GM21381 (cell line): Measurements from ENCODE around the gene LOXL1.

ENCODE experiments used
- ATAC-seq: cut with Tn5 transposase; IDR thresholded peaks from one replicate; pipeline ENCODE4 v1.9.1; 2021; ENCODE audit warnings: mild to moderate bottlenecking, moderate library complexity; ENCODE audit not compliant: unreplicated experiment

LOXL1 gene

DNA sequence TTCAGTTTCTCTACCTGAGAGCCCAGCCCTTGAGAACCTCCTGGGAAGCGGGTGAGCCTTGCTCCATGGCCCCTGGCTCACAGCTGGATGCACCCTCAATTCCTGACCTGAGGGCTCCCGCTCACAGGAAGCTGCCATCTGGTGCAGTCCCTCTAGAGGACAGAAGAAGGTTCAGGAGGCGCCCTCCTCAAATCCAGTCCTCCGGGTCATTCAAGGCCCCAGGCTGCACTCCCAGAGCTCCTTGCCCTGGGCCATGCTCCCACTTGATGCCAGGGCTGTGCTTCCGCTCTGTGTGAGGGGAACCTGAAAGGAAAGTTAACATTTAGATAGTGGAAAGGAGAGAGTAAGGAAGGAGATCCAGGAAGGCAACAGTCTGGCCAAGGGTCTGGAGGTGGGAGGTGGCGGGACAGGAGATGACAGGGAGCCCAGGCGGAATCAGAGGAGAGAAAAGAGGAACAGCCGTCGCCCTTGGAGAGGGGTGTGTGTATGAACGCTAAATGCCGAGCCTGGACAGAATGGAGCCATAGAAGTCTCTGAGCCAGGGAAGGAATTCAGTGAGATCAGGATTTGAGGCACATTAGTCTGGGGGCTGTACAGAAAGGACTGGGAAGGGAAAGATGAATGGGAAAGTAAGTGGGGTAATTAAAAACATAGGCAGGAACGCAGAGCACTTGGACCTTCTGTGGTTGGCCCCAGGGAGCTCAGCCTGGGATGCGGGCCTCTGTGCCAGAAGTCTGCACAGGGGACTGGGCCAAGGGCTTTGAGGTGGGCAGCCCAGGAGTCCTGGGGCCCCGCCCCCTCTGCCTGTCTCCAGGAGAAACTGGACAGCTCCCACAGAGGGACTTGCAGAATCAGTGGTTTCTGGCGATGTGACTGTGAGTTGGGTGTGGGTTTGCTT is 26.8 kb upstream of the LOXL1 start:
- no peak for ATAC-seq

DNA sequence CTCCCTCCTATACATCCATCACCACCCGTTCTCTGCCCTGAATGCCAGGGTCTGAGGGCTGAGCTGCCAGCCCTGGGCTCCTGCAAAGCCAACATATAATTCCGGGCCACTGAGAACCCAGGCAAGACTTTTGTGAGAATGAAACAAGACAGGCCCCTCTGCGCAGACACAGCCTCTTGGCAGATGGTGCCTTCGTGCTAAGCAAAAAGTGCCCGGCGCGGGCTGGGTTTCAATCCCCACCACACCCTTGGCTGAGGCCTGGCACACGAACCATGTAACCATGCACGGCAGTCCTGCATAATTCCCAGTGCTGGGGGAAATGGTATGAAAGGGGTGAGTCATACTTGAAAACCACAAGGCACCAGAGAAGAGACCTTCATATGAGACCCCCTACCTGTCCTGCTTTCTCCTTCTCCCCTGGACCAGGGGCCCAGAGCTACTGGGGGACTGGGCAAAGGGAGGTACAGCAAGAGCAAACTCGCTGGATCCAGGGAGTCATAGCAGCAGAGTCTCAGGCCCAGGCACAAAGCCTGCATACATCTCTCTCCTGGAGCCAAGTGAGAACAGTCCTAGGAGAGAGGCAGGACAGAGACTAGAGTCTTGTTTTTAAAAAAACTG is 26.1 kb upstream of the LOXL1 start:
- ATAC-seq = no peak

- no peak for ATAC-seq
These were observed 25.0 kb upstream of the LOXL1 start for GRCh38 chr15:73901126-73901810.

DNA sequence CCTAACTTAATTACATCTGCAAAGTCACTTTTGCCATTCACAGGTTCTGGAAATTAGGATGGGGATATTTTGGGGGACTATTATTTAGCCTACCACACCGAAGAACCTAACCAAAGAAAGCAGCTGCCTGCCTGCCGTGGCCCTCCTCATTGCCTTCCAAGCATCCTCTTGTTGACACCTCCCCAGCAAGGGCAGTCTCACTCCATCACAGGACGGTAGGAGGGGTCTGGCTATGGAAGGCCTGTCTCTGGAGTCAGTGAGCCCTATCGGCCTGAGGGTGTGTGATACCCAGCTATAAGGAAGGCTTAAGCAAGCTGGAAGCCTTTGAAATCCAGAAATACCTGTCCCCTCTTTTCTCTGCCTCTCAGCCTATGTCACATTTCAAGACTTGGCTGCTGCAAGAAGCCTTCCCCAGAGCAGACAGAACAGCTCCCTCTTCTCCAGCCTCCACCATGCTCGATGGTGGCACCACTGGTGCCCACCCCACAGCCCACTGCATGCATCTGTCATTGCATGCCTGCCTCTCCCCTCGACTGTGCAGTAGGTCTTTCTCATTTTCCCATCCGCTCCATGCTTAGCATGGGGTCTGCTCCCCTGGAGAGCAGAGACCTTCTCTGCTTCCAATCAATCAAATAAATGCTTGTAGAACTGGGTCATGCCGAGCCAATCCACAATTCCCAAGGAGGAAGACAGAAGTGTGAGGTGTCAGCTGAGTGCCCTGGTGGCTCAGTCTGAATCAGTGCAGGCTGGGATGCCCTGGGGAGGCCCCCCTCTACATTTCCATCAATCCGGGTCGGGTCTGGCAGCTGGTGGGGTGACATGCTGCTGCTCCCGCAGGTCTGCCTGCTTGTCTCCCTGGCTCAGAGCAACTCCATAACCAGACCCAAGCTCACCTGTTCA is 23.9 kb upstream of the LOXL1 start:
- ATAC-seq = no peak

GRCh38 chr15:73904026-73904815 is 22.0 kb upstream of the LOXL1 start:
- ATAC-seq = no peak

DNA sequence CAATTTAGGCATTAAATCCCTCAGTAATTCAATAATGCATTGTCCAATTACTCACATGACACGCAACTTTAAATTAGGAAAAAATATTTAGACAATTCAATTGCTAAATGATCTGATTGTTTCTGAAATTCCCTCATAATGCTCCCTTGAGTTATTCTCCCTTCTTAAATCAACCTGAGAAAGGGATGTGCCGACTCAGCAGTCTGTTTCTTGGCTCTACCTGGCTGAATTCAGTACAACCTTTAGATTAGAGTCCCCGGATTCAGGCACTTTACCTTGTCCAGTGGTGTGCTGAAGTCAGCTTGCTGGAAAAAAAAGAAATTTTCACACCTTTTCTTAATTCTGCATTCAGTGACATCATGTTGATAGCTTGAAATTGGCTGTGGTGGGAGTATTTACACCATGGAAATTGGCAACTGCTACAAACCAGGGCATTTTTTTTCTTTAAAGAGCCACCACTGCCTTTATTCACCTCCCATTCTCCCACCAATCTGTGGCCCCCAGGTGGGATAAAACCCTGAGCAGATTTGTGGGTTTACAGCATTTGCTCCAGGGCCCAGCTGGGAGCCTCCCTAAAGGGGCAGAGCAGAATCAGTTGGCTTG is 20.9 kb upstream of the LOXL1 start:
- ATAC-seq = no peak

DNA sequence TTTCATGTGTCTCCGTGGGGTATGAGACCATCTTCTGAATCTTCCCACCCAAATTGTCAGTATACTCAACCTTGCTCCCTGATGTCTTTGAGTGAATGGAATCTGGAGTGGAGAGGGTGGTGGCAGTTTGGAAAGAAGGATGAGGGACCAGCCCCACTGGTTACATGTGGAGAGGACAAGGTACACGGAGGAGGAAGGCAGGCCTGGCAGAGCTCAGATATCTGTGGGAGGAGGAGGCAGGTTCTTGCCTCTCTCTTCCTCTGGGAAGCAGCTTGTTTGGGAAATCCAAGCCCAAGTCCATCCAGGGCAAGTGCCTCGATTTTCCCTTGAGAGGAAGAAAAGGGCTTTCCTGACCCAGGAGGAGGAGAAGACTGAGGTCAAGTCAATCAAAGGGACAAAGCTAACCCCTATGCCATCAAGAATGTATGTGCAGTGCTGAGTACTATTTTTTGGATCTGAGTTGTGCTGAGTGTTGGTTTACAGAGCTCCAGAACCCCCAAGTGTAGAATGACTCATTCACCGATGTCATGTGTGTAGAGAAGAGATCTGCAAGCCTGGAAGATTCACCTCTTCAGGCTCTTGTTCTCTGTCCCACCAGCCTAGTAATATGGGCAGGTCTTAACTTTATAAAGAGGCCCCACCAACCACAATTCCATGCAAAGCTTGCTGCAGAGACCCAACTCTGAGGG is 19.8 kb upstream of the LOXL1 start:
- no peak for ATAC-seq

GRCh38 chr15:73907035-73907408 is 19.2 kb upstream of the LOXL1 start:
- no peak for ATAC-seq

GRCh38 chr15:73908030-73908821 is 18.0 kb upstream of the LOXL1 start:
- ATAC-seq = no peak

- ATAC-seq = no peak
These were observed 17.5 kb upstream of the LOXL1 start for GRCh38 chr15:73908822-73909122.

- no peak for ATAC-seq
These were observed 16.6 kb upstream of the LOXL1 start for GRCh38 chr15:73909651-73910050.

DNA sequence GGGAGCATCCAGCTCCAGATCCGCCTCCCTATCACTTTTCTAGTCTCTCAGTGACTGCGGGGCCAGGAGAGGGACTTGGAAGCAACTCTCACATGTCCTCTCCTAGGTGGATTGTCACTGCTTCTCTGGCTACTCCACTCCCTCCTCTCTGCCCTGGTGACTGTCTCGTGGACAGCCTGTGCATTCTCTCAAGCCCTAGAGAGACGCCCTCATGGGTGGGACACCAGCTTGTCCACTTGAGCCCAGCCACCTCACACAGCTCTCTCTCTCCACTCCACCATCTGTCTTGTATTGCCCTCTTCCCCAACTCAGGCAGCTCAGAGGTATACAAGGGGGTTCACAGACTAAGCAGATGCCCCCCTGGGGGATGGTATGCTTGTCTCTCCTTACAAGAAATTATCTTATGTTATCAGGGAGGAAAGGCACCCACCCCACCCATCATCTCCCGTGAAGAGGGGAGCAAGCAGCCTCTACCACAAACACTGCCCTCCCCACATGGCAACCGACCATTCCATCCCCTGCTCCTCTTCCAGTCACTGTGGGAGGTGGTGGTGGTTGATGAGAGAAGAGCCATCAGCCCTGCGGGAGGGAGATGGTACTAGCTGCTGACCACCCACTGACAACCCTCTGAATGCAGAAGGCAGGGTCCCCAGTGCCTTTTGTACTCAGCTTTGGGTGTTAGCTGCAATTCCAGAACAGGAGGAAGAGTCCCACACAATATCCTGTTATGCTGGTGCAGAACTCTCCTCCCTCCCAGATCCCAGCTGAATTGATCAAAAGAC is 15.5 kb upstream of the LOXL1 start:
- no peak for ATAC-seq

GRCh38 chr15:73912030-73912596 is 14.1 kb upstream of the LOXL1 start:
- no peak for ATAC-seq

DNA sequence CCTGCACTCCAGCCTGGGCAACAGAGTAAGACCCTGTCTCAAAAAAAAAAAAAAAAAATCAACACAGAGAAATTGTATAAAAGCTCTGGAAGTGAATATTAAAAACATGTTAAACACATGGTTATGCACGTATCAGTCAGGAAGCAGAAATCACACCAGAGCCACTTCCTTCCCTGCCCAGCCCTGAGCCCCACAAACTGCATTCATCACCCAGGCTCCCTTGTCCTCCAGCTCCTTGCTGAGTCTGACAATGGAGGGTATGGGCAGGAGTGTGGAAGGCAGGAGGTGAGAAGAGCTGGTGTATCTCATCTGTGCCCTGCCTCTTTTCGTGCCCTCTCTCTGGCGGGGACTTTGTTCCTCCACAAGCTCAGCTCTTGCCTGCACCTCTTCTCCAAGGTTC is 12.1 kb upstream of the LOXL1 start:
- ATAC-seq = no peak

GRCh38 chr15:73915082-73915481 is 11.2 kb upstream of the LOXL1 start:
- no peak for ATAC-seq

- no peak for ATAC-seq
These were observed 7.5 kb upstream of the LOXL1 start for GRCh38 chr15:73918784-73919183.

DNA sequence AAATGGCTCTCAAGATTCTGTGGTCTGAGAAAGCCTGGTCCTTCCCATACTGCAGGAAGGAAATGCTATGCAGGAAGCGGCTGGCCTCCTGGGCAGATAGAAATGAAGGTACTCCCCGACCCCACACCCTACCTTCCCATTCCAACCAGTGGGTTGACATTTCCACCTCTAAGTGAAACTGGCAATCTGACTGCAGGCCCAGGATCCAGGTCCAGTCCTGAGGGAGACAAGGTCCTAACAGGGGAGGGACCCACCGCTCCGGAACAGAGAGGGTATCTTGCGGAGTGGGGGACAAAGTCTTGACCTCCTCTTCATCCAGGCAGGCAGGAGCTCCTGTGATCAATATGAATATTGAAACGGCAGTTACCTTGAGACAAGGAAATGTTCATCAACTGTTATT is 6.6 kb upstream of the LOXL1 start:
- no peak for ATAC-seq
